ENCODE results near the gene FBN3.

Gene FBN3

DNA sequence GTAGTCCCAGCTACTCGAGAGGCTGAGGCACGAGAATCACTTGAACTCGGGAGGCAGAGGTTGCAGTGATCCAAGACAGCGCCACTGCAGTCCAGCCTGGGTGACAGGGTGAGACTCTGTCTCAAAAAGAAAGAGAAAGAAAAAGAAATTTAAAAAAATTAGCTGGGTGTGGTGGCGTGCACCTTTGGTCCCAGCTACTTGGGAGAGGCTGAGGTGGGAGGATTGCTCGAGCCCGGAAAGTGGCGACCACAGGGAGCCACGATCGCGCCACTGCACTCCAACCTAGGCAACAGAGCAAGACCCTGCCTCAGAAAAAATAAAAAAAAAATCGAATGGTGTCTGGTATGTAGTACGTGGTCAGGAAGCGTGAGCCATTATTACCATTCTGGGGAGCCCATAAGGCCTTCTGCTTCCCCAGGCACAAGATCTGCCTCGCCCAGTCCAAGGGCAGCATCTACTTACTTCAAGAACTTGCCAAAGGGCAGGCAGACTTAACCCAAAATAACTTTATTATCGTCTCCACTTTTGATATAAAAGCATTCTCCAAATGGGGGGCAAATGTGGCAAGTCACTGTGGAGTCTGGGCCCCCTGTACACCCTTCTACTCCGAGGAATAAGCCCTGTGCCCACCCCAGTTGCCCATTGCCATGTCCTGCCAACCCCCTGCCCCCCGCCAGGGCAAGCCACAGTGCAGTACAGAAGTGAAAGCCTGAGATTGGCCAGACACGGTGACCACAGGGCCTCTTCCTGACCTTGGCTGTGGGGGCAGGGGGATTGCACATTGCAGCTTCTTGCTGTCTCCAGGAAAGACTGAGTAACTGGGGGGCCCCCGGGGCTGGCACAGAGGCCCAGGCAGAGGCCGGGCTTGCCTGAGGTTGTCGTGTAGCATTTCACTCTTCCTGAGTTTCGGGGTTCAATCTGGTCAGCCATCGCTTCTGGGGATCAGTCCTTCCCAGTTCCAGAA lies 84.2 kb downstream of the FBN3 start:
- H3K27ac ChIP-seq (ENCODE audit: low read depth, low read length), result peak overlapping the region; percentile 10
- peak overlapping the region in 1 of 2 donors; percentile 8 for H3K4me3 ChIP-seq (ENCODE audit: low read depth in 1 of 2, low read length in 2 of 2)
- H3K27me3 ChIP-seq (ENCODE audit: control insufficient read depth in 1 of 2, insufficient read depth in 2 of 2, low read length in 2 of 2), result no peaks in the 10 kb centered on the region
- peaks cover 7 to 19% of the 10 kb centered on the region in 2 donors for H3K36me3 ChIP-seq (ENCODE audit: control insufficient read depth in 1 of 2, insufficient read depth in 2 of 2, low read length in 2 of 2)
- H3K4me1 ChIP-seq (ENCODE audit: control insufficient read depth in 1 of 2, insufficient read depth in 2 of 2, low read length in 2 of 2), result peaks cover 6 to 20% of the 10 kb centered on the region in 2 donors
- H3K9ac ChIP-seq (ENCODE audit: low read depth in 1 of 2, low read length in 2 of 2), result no peak overlapping the region
- H3K9me3 ChIP-seq (ENCODE audit: control insufficient read depth in 1 of 2, low read length in 2 of 2), result peaks cover 8 to 12% of the 10 kb centered on the region in 2 donors

DNA sequence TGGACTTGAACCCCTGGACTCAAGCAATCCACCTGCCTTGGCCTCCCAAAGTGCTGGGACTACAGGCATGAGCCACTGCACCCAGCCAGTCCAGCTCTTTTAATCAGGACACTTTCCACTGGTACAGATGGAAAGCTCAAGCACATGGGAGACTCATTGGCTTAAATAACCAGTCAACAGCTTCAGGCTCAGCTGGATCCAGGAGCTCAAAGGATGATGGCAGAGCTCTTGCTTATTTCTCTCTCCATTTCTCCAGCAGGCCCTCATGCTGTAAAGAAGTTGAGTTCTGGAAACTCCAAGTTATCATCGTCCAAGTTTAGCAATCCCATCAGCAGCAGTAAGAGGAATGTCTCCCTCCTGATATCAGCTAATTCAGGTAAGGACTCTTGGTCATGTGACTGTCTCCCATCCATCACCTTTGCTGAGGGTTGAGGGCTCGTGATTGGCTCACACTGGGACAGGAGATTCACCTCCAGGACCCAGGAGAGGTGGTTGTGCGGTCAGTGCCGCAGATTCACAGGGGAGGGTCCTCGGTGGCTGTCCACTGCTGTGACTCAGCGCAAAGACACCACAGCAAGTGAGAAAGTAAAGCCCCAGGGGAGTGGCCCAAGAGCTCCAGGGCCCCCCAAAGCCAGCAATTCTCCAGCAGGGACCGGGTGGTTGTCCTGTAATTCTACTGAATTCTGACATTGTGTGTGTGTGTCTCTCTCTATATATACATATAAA lies 91.7 kb downstream of the FBN3 start:
- Histone ChIP-seq H3K27me3 (ENCODE audit: control insufficient read depth in 1 of 2, insufficient read depth in 2 of 2, low read length in 2 of 2) (no peaks in the 10 kb centered on the region), H3K9me3 (ENCODE audit: control insufficient read depth in 1 of 2, low read length in 2 of 2) (no peaks in the 10 kb centered on the region), H3K4me1 (ENCODE audit: control insufficient read depth in 1 of 2, insufficient read depth in 2 of 2, low read length in 2 of 2) (peaks cover 0 to 17% of the 10 kb centered on the region in 2 donors), H3K4me3 (ENCODE audit: low read depth in 1 of 2, low read length in 2 of 2) (no peak overlapping the region), H3K27ac (ENCODE audit: low read depth, low read length) (no peak overlapping the region), H3K9ac (ENCODE audit: low read depth in 1 of 2, low read length in 2 of 2) (no peak overlapping the region), H3K36me3 (ENCODE audit: control insufficient read depth in 1 of 2, insufficient read depth in 2 of 2, low read length in 2 of 2) (peaks cover 8 to 28% of the 10 kb centered on the region in 2 donors)

DNA sequence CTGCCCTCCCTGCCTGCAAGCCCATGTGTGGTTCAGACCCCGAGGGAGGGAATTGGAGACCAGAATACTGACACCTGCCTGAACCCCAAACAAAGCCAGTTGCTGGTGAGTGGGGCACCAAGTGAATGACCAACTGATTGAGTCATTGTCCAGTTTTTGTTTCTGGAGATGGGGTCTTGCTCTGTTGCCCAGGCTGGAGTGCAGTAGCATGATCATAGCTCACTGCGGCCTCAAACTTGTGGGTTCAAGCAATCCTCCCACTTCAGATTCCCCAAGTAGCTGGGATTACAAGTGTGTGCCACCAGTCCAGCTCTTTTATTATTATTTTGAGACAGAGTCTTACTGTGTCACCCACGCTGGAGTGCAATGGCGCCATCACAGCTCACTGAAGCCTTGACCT lies 92.9 kb downstream of the FBN3 start:
- no peak overlapping the region for H3K9ac ChIP-seq (ENCODE audit: low read depth in 1 of 2, low read length in 2 of 2)
- no peaks in the 10 kb centered on the region for H3K9me3 ChIP-seq (ENCODE audit: control insufficient read depth in 1 of 2, low read length in 2 of 2)
- peaks cover 9 to 19% of the 10 kb centered on the region in 2 donors for H3K4me1 ChIP-seq (ENCODE audit: control insufficient read depth in 1 of 2, insufficient read depth in 2 of 2, low read length in 2 of 2)
- no peaks in the 10 kb centered on the region for H3K27me3 ChIP-seq (ENCODE audit: control insufficient read depth in 1 of 2, insufficient read depth in 2 of 2, low read length in 2 of 2)
- H3K27ac ChIP-seq (ENCODE audit: low read depth, low read length), result no peak overlapping the region
- peak overlapping the region in 1 of 2 donors; percentile 65 for H3K4me3 ChIP-seq (ENCODE audit: low read depth in 1 of 2, low read length in 2 of 2)
- peaks cover 3 to 21% of the 10 kb centered on the region in 2 donors for H3K36me3 ChIP-seq (ENCODE audit: control insufficient read depth in 1 of 2, insufficient read depth in 2 of 2, low read length in 2 of 2)

DNA sequence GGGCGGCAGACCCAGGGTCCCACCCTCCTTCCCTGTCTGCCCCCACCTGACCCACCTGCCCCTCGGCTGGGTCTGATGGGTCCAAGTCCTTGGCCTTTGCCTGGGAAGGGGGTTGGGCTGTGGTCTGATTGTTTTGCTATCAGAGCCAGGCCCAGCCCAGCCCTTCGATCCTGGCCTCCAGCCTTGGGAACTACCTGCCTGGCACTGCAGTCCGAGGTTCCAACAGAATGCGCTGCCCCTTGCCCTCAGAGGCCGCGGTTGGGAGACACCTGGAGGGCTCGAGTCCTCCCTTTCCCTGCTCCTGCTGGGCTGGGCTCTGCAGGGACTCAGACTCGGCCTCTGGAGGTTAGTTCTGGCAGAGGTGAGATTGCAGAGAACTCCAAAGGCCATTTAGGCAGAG lies 95.2 kb downstream of the FBN3 start:
- peaks cover 3 to 8% of the 10 kb centered on the region in 2 donors for H3K36me3 ChIP-seq (ENCODE audit: control insufficient read depth in 1 of 2, insufficient read depth in 2 of 2, low read length in 2 of 2)
- peak overlapping the region; percentile 80 to 84 for H3K4me3 ChIP-seq (ENCODE audit: low read depth in 1 of 2, low read length in 2 of 2)

DNA sequence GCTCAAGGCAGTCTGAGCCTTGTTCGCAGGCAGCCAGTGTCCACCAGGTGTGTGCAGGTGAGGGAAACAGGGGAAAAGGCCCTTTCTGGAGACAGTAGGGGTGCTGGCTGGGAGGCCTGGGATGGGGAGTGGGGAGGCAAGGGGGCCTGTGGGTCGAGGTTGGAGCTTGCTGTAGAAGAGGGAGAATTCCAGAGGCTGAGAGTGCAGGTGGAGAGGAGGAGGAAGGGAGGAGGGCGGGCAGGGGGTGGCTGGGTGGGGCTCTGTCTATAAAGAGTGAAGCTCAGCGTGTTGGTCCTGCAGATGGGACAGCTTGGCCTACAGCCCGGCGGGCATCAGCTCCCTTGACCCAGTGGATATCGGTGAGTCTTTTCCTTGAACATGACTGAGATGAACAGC lies 96.9 kb downstream of the FBN3 start, which contains the start of gene CCL25:
CCL25 (plus strand) TSS at position 297 of the 396 bp plus-strand sequence. CDS start 290 bp downstream, outside the sequence.
- peaks cover 9 to 25% of the 10 kb centered on the region in 2 donors for H3K4me1 ChIP-seq (ENCODE audit: control insufficient read depth in 1 of 2, insufficient read depth in 2 of 2, low read length in 2 of 2)
- H3K9ac ChIP-seq (ENCODE audit: low read depth in 1 of 2, low read length in 2 of 2), result peak within 1 kb of the TSS; percentile 59 to 82
- H3K27ac ChIP-seq (ENCODE audit: low read depth, low read length), result peak within 1 kb of the TSS; percentile 76
- H3K36me3 ChIP-seq (ENCODE audit: control insufficient read depth in 1 of 2, insufficient read depth in 2 of 2, low read length in 2 of 2), result peaks cover 1 to 2% of the 10 kb centered on the region in 2 donors
- peak within 1 kb of the TSS; percentile 80 to 84 for H3K4me3 ChIP-seq (ENCODE audit: low read depth in 1 of 2, low read length in 2 of 2)
- H3K9me3 ChIP-seq (ENCODE audit: control insufficient read depth in 1 of 2, low read length in 2 of 2), result no peaks in the 10 kb centered on the region
- H3K27me3 ChIP-seq (ENCODE audit: control insufficient read depth in 1 of 2, insufficient read depth in 2 of 2, low read length in 2 of 2), result no peaks in the 10 kb centered on the region

More for the DNA sequence above, 95.2 kb downstream of the FBN3 start:
- Histone ChIP-seq H3K27ac (ENCODE audit: low read depth, low read length) (peak overlapping the region; percentile 50), H3K27me3 (ENCODE audit: control insufficient read depth in 1 of 2, insufficient read depth in 2 of 2, low read length in 2 of 2) (no peaks in the 10 kb centered on the region), H3K4me1 (ENCODE audit: control insufficient read depth in 1 of 2, insufficient read depth in 2 of 2, low read length in 2 of 2) (peaks cover 9 to 30% of the 10 kb centered on the region in 2 donors), H3K9me3 (ENCODE audit: control insufficient read depth in 1 of 2, low read length in 2 of 2) (no peaks in the 10 kb centered on the region), H3K9ac (ENCODE audit: low read depth in 1 of 2, low read length in 2 of 2) (peak overlapping the region; percentile 59 to 82)

DNA sequence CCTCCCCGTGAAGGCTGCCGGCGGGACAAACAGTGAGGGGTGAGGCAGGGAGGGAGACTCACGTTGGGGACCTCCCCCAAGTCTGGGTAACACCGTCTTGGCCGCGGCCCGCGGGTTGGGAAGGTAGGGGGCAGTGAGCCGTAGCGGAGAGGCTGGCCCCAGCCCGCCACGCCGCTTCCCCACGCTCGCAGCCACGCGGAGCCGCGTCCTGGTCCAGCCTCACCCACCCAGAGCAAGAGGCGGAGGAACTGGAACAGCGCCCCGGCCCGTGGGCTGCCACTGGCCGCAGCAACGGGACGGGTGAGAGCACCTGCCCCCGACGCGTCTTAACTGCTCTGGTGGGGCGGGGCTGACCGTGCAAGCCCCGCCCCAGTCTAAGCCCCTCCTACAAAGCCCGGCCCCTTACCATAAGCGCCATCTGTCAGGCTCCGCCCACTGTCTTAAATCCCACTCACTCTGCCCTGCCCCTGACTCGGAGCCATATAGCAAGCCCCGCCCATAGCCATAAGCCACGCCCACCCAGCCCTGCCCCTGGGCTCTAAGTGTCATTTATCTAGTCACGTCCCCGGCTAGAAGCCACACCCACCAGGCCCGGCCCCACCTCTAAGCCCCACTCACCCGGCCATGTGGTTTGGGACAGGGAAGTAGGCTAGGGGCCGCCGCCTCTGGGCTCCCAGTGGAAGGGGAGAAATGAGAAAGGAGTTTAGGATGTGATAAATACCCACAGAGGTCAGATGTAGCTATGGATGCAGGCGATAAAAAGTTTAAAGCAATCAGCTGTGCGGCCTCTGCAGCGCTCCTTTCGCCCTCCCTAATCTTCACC lies 98.9 kb downstream of the FBN3 start:
- H3K27me3 ChIP-seq (ENCODE audit: control insufficient read depth in 1 of 2, insufficient read depth in 2 of 2, low read length in 2 of 2), result no peaks in the 10 kb centered on the region
- H3K4me1 ChIP-seq (ENCODE audit: control insufficient read depth in 1 of 2, insufficient read depth in 2 of 2, low read length in 2 of 2), result peaks cover 9 to 19% of the 10 kb centered on the region in 2 donors
- peak overlapping the region; percentile 25 for H3K27ac ChIP-seq (ENCODE audit: low read depth, low read length)
- peak overlapping the region; percentile 58 to 69 for H3K9ac ChIP-seq (ENCODE audit: low read depth in 1 of 2, low read length in 2 of 2)
- H3K36me3 ChIP-seq (ENCODE audit: control insufficient read depth in 1 of 2, insufficient read depth in 2 of 2, low read length in 2 of 2), result no peaks in the 10 kb centered on the region
- no peaks in the 10 kb centered on the region for H3K9me3 ChIP-seq (ENCODE audit: control insufficient read depth in 1 of 2, low read length in 2 of 2)
- peak overlapping the region; percentile 56 to 76 for H3K4me3 ChIP-seq (ENCODE audit: low read depth in 1 of 2, low read length in 2 of 2)

DNA sequence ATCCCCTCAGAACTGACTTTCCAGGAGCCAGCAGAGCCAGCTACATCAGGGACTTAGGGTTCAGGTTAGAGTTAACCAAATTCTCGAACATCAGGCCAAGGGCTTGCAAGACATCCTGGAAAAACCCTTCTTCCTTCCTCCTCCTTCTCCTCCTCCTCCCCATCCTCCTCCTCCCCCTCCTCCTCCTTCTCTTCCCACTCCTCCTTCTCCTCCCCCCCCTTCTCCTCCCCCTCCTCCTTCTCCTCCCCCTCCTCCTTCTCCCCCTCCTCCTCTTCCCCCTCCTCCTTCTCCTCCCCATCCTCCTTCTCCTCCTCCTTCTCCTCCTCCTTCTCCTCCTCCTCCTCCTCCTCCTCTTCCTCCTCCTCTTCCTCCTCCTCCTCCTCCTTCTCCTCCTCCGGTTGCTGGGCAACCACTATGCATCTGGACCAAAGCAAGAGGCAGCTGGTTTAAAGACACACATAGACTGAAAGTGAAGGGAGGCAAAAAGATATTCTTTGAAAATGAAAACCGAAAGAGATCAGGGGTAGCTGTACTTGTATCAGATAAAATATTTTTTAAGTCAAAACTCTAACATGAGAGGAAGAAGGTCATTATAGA lies 102.7 kb downstream of the FBN3 start:
- Histone ChIP-seq H3K4me3 (ENCODE audit: low read depth in 1 of 2, low read length in 2 of 2) (no peak overlapping the region), H3K27me3 (ENCODE audit: control insufficient read depth in 1 of 2, insufficient read depth in 2 of 2, low read length in 2 of 2) (no peaks in the 10 kb centered on the region)

DNA sequence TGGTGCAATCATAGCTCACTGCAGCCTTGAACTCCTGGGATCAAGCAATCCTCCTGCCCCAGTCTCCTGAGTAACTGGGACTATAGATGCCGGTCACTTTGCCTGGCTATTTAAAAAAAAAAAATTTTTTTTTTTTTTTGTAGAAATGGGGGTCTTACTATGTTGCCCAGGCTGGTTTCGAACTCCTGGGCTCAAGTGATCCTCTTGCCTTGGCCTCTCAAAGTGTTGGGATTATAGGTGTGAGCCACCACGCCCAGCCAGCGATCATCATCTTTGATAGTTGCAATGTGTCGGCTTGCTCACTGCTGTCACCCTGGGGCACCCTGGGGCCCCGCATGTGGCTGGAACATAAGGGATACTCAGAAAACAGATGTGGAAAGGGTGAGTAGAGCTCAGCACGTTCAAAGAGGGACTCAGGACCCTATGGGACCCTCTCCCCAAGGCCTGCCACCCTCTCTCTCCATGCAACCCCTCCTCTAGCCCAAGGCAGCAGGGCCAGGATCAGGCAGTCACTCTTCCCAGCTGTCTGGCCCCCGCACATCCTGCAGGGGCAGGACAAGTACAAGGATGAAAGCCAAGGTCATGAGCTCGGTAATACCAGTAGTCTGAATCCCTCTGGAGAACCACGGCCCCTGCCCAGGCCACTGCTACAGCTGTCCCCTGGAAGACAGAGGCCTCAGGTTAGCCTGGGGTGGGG lies 103.4 kb downstream of the FBN3 start:
- H3K4me1 ChIP-seq (ENCODE audit: control insufficient read depth in 1 of 2, insufficient read depth in 2 of 2, low read length in 2 of 2), result peaks cover 0 to 14% of the 10 kb centered on the region in 2 donors
- H3K4me3 ChIP-seq (ENCODE audit: low read depth in 1 of 2, low read length in 2 of 2), result no peak overlapping the region
- H3K9me3 ChIP-seq (ENCODE audit: control insufficient read depth in 1 of 2, low read length in 2 of 2), result no peaks in the 10 kb centered on the region
- no peaks in the 10 kb centered on the region for H3K36me3 ChIP-seq (ENCODE audit: control insufficient read depth in 1 of 2, insufficient read depth in 2 of 2, low read length in 2 of 2)
- no peak overlapping the region for H3K27ac ChIP-seq (ENCODE audit: low read depth, low read length)
- no peaks in the 10 kb centered on the region for H3K27me3 ChIP-seq (ENCODE audit: control insufficient read depth in 1 of 2, insufficient read depth in 2 of 2, low read length in 2 of 2)
- H3K9ac ChIP-seq (ENCODE audit: low read depth in 1 of 2, low read length in 2 of 2), result no peak overlapping the region

More for the DNA sequence above, 102.7 kb downstream of the FBN3 start:
- Histone ChIP-seq H3K36me3 (ENCODE audit: control insufficient read depth in 1 of 2, insufficient read depth in 2 of 2, low read length in 2 of 2) (no peaks in the 10 kb centered on the region), H3K9me3 (ENCODE audit: control insufficient read depth in 1 of 2, low read length in 2 of 2) (no peaks in the 10 kb centered on the region), H3K27ac (ENCODE audit: low read depth, low read length) (no peak overlapping the region), H3K4me1 (ENCODE audit: control insufficient read depth in 1 of 2, insufficient read depth in 2 of 2, low read length in 2 of 2) (peaks cover under 1 to 13% of the 10 kb centered on the region in 2 donors), H3K9ac (ENCODE audit: low read depth in 1 of 2, low read length in 2 of 2) (no peak overlapping the region)

DNA sequence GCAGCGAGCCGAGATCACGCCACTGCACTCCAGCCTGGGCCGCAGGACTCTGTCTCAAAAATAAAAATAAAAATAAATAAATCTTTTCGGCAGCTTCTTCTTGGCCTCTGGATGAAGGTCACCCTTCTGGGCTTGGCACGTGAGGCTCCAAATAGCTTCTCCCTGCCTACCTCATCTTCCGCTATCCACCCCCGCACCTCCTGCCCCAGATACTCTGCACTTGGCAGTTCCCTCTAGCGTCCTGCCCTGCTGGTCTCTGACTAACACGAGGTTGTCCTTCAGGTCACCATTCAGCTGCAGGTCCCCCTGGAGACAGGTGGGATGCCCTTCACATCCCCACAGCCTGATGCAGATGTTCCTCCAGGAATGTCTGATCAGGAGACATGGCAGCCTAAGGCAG lies 105.4 kb downstream of the FBN3 start:
- Histone ChIP-seq H3K9me3 (ENCODE audit: control insufficient read depth in 1 of 2, low read length in 2 of 2) (no peaks in the 10 kb centered on the region), H3K36me3 (ENCODE audit: control insufficient read depth in 1 of 2, insufficient read depth in 2 of 2, low read length in 2 of 2) (no peaks in the 10 kb centered on the region), H3K4me1 (ENCODE audit: control insufficient read depth in 1 of 2, insufficient read depth in 2 of 2, low read length in 2 of 2) (peaks cover 3 to 6% of the 10 kb centered on the region in 2 donors), H3K27me3 (ENCODE audit: control insufficient read depth in 1 of 2, insufficient read depth in 2 of 2, low read length in 2 of 2) (no peaks in the 10 kb centered on the region), H3K27ac (ENCODE audit: low read depth, low read length) (no peak overlapping the region), H3K9ac (ENCODE audit: low read depth in 1 of 2, low read length in 2 of 2) (no peak overlapping the region), H3K4me3 (ENCODE audit: low read depth in 1 of 2, low read length in 2 of 2) (no peak overlapping the region)
